TTC549 (cell line): Measurements from ENCODE around the gene HOMER2.
"Not testable (repeated sequence)": the region's sequence is repeated elsewhere in the genome, so short reads cannot be mapped to it uniquely, and the experiment has no call there.

Experiments
- FAIRE-seq: peaks from 2 replicates; lab custom pipeline; 2012; peaks lifted over from hg19 to GRCh38; lab: Jason Lieb, UNC

The HOMER2 gene

DNA sequence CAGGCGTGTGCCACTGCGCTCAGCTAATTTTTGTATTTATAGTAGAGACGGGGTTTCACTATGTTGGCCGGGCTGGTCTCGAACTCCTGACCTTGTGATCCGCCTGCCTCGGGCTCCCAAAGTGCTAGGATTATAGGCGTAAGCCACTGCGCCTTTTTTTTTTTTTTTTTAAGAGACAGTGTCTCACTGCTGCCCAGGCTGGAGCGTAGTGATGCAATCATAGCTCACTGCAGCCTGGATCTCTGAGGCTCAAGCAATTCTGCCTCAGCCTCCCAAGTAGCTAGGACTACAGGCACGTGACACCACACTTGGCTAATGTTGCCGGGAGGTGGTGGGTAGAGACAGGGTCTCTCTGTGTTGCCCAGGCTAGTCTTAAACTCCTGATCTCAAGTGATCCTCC, 59.0 kb downstream of the HOMER2 start:
- FAIRE-seq = not testable (repeated sequence)

DNA sequence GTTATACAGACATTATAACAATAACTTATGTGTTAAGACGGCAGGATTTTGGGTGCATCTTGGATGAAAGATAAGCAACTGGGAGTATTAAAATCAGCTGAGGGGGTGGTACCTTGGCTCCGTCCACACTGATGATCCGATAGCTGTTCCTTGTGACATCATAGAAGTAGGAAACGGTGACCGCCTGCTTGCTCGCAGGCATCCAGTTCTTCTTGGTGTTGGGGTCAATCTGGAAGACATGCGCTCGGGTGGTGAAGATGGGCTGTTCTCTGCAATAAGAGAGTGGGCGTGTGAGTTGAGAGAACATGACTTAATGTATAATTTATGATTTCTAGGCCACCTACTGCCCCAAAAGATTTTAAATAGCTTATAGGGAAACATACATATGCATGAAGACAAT, 59.9 kb downstream of the HOMER2 start:
- no peak for FAIRE-seq

DNA sequence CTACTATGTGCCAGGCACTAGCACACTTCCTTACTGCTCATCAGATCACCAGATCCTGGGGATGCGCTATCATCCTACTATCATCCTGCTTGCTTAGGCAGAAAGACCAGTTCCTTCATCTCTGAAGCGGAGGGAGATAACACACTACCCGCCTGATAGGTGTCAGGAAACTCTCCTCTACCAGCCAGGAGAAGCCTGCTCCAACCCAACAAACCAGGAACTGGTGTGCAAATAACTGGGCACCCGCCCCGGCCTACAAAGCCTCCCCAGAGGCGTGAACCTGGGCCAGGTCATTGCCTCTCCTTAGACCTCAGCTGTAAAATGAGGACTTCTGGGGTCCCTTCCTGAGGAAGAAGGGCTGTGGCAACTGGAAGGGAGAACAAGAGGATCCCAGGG, 61.5 kb downstream of the HOMER2 start:
- FAIRE-seq = no peak

DNA sequence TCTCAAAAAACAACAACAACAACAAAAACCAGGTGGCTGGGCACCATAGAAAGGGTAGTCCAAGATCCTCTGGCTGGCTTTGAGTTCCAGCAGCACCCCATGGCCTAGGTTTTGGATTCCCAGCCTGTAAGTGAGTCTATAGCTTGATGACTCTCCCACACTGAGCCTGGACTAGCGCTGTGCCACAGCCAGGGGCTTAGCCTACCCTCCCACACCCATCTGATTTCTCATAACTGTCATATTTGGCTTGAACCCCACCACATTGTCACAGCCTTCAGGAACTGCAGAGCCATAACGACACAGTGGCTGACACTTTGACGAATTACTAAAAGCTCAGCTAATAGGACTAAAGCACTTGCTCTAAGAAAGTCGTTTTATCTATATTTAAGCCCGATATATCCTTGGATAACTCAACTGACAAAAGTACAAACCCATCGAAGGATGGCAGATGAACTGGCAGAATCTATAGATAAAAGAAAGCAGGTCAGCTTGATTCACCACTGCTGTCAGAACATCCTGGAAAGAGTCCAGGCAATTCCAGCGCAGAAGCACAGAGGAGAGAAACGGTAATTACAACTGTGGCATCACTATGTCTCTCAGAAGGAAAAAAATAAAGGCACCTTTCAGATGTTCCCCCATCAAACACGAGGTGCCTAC, 62.1 kb downstream of the HOMER2 start:
- no peak for FAIRE-seq

DNA sequence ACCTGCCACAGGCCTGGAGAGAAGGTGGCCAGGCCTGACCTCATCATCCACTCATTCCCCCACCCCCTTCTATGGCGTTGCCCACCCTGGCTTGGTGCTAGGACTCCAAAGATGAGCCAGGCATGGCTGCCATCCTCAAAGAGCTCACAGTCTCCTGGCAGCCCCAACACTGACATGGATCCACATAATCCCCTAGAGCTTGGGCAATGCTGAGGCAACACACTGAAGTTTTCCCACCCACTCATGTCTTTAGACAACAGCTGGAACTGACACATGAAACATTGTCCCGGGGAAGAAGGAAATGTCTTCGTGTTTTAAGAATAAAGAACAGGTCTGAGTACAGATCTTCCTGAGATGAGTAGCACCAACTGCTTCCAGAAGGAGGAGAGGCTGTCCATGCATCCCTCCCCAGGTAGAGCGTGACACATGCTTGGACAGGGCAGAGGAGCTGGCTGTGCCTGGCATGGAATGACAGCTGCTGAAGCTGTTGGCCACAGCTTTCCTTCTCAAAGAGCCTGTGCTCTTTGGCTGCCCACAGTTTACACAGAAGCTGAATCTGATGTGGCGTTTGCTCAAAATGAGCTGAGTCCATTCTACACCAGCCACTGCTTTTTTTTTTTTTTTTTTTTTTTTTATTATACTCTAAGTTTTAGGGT, 70.1 kb downstream of the HOMER2 start:
- no peak for FAIRE-seq

DNA sequence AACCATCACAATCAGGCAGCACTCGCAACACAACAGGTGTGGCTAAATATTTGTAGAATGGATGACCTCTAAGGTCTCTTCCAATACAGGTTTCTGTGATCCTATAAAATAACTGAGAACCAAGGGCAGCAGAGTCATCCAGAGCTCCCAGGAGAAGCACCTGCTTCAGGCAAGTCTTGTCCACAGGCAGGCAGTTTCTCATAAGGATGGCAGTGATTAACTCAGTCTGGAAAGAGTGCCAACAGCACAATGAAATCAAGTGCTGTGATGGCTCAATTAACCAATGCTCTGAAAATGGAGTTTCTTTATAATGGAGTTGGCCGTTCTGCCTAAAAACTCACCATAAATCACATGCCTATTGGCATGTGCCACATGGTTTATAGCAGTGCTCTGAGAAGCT, 70.8 kb downstream of the HOMER2 start:
- no peak for FAIRE-seq

DNA sequence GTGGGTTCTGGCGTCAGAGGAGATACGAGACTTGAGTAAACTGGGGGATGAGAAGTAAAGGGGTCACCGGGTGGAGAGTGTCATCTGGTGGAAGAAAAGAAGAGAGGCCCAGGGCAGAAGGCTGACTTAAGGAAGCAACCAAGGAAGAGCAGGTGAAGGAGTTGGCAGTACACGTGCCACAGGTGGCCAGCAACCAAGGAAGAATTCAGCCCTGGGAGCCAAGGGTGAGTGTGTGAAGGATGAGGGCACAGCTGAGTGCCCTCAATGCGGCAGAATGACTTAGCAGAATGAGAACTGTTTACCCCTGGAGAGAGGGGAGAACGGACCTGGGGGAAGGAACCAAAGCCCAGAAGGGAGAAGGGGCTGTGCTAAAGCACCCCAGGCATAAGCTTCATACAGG, 71.8 kb downstream of the HOMER2 start:
- FAIRE-seq = no peak

DNA sequence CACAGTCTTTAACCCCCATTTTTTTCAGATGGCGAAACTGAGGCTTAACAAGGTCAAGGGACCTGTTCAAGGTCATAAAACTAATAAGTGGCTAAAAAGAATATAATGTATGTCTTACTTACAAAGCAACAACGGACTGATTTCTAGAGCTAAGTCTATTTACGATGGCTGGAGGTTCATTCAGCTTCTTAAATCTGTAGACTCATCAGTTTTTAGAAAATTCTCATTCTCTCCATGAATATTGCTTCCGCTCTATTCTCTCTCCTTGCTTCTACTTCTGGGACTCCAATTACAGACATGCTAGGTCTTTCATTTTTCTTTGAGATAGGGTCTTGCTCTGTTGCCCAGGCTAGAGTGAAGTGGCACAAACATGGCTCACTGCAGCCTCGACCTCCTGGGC, 74.2 kb downstream of the HOMER2 start:
- FAIRE-seq = no peak

DNA sequence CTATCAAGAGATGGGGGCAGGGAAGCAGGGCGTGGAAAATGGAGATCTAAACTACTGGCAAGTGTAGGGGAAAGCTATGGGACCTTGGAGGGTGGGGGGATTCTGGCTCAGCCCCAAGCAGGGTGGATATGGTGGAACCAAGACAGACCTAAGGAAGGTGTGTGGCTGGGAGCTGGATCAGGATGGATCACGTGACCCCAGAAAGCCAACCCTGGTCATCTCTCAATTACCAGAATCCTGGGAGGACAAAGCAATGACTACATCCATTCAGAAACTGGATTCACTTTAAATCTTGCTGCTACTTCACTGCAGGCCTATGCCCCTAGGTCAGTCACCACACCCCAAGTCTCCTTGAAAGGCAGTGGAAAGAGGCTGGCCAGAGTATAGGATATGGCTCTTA, 74.7 kb downstream of the HOMER2 start:
- FAIRE-seq = no peak

DNA sequence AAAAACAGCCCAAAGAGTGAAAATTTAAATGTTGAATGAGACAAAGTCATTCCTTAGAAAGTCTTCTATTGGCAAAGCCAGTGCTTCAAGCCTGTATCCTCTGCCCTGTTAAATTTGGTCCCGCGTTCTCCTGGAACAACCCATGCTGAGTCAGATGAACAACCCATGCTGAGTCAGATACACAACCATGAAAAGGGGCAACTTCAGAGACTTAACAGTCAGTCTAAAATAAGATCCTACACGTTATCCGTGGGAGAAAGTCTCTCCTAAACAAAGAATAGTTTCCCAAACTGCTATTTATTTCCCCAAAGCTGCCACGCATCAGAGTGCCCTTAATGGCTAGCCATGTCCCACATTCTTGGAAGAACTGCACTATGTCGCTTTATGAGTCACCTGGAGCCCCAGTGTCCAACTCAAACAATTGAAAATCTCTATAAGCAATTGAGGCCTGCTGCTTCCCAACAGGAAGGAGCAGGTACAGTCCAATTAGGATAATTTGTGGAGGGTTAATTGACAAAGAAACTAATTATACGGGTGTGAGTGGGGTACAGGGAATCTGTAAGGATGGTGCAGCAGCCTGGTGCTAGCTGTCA, 77.0 kb downstream of the HOMER2 start:
- no peak for FAIRE-seq

DNA sequence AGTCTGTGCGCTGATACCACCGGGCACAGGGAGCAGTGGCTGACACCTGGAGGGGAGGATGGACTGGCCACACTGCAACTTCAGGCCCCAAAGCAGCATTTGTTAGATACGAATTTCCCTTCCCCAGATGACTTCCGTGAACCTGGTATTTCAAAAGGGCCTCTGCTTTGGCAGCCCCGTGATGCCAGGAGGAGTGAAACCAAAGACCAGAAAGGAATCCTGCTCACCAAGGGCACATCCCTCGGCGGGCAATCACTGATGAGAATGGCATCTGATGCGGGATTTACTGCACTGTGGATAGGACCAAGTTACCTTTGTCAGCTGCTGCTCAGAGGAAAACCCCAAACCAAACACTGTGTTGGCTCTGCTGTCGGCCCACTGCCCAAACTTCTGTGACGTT, 77.6 kb downstream of the HOMER2 start:
- FAIRE-seq = no peak

DNA sequence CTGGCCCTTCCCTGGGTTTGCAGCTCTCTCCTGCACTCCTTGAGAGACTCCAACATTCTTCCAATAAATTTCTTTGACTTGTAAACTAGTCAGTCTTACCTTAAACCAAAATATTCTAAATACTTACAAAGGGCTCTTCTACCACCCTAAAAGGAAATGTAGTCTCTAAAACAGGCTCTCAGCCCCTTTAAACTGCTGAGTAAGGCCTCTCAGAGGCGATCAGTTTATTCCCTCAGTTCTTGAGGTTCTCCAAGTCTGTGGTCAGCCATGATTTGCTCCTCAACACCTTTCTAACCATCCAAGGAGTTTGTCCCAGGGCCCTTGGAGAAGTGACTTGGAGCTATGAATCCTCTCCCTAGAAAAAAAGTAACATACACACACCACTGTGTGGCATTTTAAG, 78.3 kb downstream of the HOMER2 start:
- no peak for FAIRE-seq

DNA sequence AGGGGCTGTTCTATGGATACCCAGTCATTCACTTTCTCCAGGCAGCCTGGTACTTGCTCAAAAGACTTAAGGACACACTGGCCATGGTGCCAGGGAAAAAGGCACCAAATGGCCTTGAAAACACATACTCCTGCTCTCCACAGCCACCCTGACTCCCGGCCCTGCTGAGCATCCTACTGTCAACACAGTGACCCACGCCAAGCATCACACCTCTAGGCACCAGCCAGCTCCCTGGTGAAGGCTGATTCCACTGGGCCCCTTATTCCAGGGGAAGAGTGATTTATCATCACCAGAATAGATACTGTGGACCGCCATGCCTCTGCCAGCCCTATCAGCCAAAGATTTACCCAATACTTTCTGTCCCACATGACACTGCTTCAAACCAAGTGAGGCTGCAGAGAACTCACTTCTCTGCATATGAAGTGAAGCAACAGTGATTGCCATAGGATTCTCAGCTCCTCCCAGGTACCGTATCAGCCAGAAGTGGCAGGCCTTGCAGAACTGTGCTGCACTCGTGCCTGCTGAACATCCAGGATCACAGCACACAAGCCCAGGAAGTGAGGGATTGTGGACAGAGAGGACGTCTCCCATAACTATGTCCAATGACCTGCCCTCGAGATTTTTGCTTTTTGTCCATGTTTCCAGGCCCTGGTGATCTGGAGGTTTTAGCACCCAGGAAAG, 79.4 kb downstream of the HOMER2 start:
- no peak for FAIRE-seq

DNA sequence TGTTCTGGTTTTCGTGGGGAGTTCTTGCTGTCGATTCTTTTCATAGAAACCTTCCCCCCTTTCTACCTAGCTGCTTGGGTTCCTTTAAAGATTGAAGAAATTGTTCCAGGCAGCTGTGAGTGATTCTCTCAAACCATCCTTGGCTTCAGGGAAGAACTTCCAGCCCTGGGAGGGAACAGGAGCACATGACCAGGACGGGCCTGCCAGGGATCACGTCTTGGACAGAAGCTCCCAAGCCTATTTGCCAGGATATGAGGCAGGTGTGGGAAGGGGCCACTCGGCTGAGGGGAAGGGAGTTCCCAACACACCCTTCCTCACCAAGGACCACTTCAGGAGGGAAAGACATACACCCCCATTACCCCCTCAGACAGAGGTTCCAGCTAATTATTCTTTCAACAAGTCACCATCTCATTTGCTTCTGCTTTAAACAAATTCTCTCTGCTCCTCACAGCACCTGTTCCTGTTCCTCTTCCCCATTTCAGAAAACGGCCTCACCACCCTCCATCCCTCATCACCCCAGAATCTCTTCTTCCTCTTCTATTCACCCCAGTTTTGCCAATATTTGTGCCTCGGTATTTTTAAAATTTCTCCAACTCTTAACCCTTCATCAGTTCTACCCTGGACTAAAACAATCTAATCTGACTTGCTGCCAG, 80.6 kb downstream of the HOMER2 start:
- no peak for FAIRE-seq

DNA sequence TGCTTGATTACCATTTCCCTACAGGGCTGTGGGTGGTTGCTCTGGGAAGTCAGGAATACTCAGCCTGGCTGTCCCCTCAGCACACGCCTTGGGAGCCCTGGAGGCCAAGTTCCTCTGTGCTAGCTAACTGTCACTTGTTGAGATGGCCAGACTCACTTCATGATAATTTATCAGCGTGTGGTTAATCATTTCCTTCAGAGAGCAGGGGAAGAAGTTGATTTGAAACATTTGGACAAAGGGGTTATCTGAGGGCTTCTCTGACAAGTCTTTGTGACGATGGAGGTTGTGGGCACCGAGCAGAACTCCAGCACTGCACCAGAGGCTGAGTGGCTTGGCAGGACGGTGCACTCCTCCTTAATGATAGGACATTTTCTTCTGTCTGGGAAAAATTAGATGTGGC, 81.2 kb downstream of the HOMER2 start:
- no peak for FAIRE-seq

DNA sequence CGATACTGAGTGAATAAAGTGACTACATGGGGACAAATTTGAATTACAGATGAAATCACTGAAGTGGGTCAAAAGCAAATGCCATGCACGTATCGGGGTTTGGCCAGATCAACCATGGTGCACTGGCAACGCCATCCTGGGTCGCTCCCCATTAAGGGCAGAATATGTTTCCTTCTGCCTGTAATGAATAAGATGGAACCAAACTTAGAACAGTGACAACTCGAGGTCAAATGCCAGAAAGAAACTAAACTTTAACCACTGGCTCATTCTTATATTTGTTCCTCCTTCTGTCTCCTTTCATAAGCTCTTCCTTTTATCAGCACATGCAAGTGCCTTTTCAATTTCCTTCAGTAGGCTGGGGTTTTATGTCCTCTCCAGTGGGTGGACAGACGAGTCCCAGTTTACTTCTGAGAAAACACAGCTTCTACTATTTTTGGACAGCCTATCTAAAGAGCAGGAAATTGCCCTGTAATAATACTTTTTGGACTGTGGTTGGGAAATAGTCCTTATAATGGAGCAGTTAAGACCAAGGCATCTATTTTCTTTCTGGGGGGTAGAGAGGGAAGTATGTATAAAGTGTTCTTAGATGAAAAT, 81.7 kb downstream of the HOMER2 start:
- FAIRE-seq = no peak

DNA sequence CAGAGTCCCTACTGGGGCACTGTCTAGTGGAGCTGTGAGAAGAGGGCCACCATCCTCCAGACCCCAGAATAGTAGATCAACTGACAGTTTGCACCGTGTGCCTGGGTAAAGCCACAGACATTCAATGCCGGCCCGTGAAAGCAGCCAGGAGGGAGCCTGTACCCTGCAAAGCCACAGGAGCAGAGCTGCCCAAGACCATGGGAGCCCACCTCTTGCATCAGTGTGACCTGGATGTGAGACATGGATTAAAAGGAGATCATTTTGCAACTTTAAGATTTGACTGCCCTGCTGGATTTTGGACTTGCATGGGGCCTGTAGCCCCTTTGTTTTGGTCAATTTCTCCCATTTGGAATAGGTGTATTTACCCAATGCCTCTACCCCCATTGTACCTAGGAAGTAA, 86.5 kb downstream of the HOMER2 start:
- not testable (repeated sequence) for FAIRE-seq

DNA sequence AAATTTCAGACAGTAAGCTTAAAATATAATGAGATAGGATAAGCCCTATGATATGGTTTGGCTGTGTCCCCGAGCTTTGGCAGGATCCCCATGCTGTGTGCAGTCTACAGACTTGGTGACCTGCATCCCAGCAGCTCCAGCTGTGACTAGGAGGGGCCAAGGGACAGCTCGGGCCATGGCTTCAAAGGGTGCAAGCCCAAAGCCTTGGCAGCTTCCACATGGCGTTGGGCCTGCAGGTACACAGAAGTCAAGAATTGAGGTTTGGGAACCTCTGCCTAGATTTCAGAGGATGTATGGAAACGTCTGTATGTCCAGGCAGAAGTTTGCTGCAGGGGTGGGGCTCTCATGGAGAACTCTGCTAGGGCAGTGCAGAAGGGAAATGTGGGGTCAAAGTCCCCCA, 86.9 kb downstream of the HOMER2 start:
- FAIRE-seq = not testable (repeated sequence)

DNA sequence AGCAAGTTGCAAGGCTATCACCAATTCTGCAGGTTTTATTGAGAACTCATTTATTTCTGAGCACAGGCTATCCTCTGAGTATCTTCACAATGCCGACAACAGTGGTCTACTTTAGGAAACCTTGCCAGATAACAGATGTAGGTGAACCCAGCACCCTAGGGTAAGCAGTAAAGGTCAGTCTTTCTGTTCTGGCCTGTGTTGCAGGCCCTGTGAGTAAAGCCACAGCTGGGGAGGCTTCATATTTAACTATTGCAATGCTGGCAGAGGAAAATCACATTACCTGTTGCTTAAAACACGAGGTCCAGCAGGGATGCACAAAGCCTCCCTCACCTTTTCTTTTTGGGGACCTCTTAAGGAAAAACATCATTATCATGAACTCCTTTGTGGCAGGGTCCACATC, 87.6 kb downstream of the HOMER2 start:
- no peak for FAIRE-seq

DNA sequence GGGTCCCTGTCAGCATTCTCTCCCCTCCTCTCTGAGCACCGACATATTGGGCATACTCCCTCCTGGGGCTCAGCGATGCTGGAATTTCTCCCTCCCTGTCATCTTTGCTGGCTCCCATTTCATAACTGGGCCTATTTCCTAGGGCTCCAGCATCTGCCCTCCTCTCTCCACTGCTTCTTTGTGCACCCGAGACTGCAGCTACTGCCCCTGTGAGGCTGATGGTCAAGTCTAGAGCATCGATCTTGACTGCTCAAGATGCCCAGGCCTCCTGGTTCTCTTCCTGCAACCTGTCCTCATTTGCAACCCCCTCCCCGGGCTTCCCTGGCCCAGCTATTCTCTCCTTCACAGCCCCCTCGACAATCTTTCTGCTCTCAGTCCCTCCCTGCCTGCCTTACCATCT, 89.6 kb downstream of the HOMER2 start:
- no peak for FAIRE-seq

DNA sequence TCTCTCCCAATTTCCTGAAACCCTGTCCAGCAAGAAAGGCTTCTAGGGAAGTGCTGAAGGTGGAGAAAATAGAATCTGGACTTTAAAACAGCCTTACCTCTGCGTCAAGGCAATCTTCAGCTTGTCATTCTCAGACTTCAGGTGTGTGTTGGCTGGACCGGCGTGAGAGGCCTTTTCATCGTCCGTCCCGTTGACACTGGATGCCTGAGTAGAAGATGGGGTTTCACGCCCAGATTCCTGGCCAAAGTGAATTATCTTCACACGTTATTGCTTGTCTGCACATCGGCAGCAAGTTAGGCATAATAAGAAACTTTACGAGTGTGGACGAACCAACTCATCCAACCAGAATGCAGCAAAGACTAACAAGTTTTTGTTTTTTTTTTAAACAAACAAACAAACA, 93.6 kb downstream of the HOMER2 start:
- no peak for FAIRE-seq

DNA sequence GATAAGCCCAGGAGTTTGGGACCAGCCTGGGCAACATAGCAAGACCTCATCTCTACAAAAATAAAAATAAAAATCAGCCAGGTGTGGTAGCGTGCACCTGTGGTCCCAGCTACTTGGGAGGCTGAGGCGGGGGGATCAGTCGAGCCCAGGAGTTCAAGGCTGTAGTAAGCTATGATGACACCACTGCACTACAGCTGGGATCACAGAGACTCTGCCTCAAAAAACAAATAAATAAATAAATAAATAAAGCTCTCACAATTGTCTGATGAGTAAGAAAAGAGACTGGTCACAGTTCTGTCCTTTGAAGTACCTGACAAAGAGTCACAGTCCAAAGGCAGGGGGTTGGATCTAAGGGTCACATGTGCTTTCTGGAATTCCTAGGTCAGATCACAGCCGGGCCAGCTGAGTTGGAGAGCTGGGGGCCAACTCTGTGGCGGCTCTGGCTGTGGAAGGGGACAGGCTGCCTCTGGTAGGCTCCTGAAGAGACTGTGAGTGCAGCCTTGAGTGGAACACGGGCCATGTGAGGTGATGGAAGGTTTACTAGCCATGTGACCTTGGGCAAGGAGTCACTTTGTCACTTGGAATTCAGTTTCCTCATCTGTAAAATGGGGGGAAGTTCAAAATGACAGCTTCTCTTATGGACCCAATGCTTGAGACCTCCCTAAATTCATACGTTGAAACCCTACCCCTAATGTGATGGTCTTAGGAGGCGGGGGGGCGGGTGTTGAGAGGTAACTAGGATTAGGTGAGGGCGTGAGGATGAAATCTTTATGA, 95.9 kb downstream of the HOMER2 start:
- FAIRE-seq = no peak
